ENCODE data around the gene UCMA.
A peak's percentile ranks its signal among the peaks of the same experiment; 100 is the strongest.

Gene UCMA

GRCh38 chr10:13206546-13207443, 27.4 kb downstream of the UCMA start:
- Mint-ChIP-seq H3K36me3 (ENCODE audit: low read depth) (peaks cover 25% of the 10 kb centered on the region), H3K4me1 (no peaks in the 10 kb centered on the region), H3K27ac (no peak overlapping the region), H3K27me3 (ENCODE audit: low read depth) (no peaks in the 10 kb centered on the region), H3K4me3 (no peak overlapping the region), H3K9me3 (no peaks in the 10 kb centered on the region)
- TF ChIP-seq, protein P1, sequence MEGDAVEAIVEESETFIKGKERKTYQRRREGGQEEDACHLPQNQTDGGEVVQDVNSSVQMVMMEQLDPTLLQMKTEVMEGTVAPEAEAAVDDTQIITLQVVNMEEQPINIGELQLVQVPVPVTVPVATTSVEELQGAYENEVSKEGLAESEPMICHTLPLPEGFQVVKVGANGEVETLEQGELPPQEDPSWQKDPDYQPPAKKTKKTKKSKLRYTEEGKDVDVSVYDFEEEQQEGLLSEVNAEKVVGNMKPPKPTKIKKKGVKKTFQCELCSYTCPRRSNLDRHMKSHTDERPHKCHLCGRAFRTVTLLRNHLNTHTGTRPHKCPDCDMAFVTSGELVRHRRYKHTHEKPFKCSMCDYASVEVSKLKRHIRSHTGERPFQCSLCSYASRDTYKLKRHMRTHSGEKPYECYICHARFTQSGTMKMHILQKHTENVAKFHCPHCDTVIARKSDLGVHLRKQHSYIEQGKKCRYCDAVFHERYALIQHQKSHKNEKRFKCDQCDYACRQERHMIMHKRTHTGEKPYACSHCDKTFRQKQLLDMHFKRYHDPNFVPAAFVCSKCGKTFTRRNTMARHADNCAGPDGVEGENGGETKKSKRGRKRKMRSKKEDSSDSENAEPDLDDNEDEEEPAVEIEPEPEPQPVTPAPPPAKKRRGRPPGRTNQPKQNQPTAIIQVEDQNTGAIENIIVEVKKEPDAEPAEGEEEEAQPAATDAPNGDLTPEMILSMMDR (IDR thresholded peaks at IDR 0.05; ENCODE audit: unreplicated experiment in 3 of 3) = peak; percentile 41 to 62 (median 47)

DNA sequence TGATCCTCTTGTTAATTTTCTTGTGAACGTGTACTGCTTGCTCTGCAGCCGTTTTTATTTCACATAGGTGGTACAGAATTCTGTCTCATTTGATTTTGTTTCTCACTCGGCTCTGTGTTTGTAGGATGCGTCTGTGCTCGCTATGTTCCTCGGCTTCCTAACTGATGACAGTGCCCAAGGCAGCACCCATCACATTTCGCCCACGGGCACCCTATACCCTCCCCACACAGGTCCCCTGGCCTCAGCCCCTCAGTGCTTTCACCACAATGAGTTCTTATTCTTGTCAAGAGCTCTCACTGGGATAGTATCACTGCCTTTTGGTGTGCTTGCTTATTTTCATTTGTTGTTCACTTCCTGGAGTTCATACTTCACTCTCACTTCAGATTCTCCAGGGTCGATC, 28.1 kb downstream of the UCMA start:
- Mint-ChIP-seq H3K4me1 (no peaks in the 10 kb centered on the region), H3K27me3 (ENCODE audit: low read depth) (no peaks in the 10 kb centered on the region), H3K36me3 (ENCODE audit: low read depth) (peaks cover 27% of the 10 kb centered on the region), H3K9me3 (no peaks in the 10 kb centered on the region), H3K27ac (no peak overlapping the region), H3K4me3 (no peak overlapping the region)
- TF ChIP-seq, protein P1 (IDR thresholded peaks at IDR 0.05; ENCODE audit: unreplicated experiment in 3 of 3) = no peak

DNA sequence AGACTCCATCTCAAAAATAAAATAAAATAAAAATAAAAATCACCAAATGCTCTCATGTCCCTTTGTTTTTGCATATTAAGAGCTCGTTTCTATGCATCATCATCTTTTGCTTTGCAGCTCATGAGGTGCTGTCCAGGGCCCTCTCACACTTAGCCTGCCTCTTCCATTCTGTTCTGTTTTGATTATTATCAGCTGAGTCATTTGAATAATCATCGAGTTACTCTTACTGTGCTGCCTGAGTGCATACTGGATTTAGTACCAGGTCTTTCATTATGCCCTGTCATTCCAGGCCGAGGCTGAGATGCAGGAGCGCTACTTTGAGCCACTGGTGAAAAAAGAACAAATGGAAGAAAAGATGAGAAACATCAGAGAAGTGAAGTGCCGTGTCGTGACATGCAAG, 33.0 kb downstream of the UCMA start:
- Mint-ChIP-seq H3K9me3 (no peaks in the 10 kb centered on the region), H3K4me3 (no peak overlapping the region), H3K27me3 (ENCODE audit: low read depth) (no peaks in the 10 kb centered on the region), H3K36me3 (ENCODE audit: low read depth) (peaks cover 28% of the 10 kb centered on the region), H3K4me1 (no peaks in the 10 kb centered on the region), H3K27ac (no peak overlapping the region)
- TF ChIP-seq, protein P1 (IDR thresholded peaks at IDR 0.05; ENCODE audit: unreplicated experiment in 3 of 3) = no peak

- Mint-ChIP-seq H3K4me1 (no peaks in the 10 kb centered on the region), H3K9me3 (no peaks in the 10 kb centered on the region), H3K36me3 (ENCODE audit: low read depth) (peaks cover 16% of the 10 kb centered on the region), H3K4me3 (no peak overlapping the region), H3K27ac (no peak overlapping the region), H3K27me3 (ENCODE audit: low read depth) (no peaks in the 10 kb centered on the region)
- TF ChIP-seq, protein P1 (IDR thresholded peaks at IDR 0.05; ENCODE audit: unreplicated experiment in 3 of 3) = no peak
These were observed 39.2 kb downstream of the UCMA start for GRCh38 chr10:13195016-13195415.

DNA sequence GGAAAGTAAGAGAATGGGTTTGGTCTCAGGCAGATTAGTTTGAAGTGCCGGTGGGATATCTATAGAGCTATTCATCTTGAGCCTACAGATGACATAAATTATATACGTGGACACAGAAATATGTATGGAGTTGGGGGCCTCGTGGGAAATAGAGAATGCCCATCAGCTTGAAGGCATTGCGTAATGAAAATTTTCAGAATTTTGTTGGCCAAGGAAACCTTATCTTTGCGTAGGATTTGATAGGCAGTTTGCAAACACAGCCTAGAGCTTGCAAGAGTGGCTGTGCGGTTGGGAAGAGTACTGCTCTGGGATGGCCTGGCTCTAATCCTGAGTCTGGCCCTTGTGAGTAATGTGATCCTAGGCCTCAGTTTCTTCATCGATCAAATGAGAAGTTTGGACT, 40.5 kb downstream of the UCMA start:
- TF ChIP-seq, protein P1 (IDR thresholded peaks at IDR 0.05; ENCODE audit: unreplicated experiment in 3 of 3) = no peak
- Mint-ChIP-seq H3K4me1 (no peaks in the 10 kb centered on the region), H3K27me3 (ENCODE audit: low read depth) (no peaks in the 10 kb centered on the region), H3K9me3 (no peaks in the 10 kb centered on the region), H3K4me3 (no peak overlapping the region), H3K36me3 (ENCODE audit: low read depth) (peaks cover 17% of the 10 kb centered on the region), H3K27ac (no peak overlapping the region)

GRCh38 chr10:13191362-13191761, 42.8 kb downstream of the UCMA start:
- TF ChIP-seq, protein P1 (IDR thresholded peaks at IDR 0.05; ENCODE audit: unreplicated experiment in 3 of 3) = no peak
- Mint-ChIP-seq H3K9me3 (peaks cover 2% of the 10 kb centered on the region), H3K4me3 (no peak overlapping the region)

More at GRCh38 chr10:13191362-13191761, 42.8 kb downstream of the UCMA start:
- no peak overlapping the region for H3K27ac Mint-ChIP-seq
- H3K36me3 Mint-ChIP-seq (ENCODE audit: low read depth) = peaks cover 31% of the 10 kb centered on the region
- no peaks in the 10 kb centered on the region for H3K4me1 Mint-ChIP-seq
- no peaks in the 10 kb centered on the region for H3K27me3 Mint-ChIP-seq (ENCODE audit: low read depth)
